Right lobe of liver (tissue), 6 donors: ENCODE data around the gene DZIP1. TPM values are rescaled to one million over a fixed set of nuclear protein-coding genes. Genes with fewer than 3 reads are reported as not detected.
"Not testable (repeated sequence)": the region's sequence is repeated elsewhere in the genome, so short reads cannot be mapped to it uniquely, and the experiment has no call there.

Source experiments
- ATAC-seq, 4 donors: fragments of 200-7000 bp; cut with Tn5 transposase; one replicate each; pipeline ENCODE4 v1.9.1; 2020; ENCODE audit warnings: mild to moderate bottlenecking in 4 of 4, moderate library complexity in 4 of 4
- DNase-seq, 3 donors: peaks; one replicate each; pipeline ENCODE4 v3.0.0-alpha.2; 2020
- H3K27ac ChIP-seq, 3 donors: fragments of 200-600 bp; one replicate each; pipeline ENCODE4 v1.8.0; 2022
- H3K27me3 ChIP-seq, 2 donors: fragments of 200-600 bp; one replicate each; pipeline ENCODE4 v1.8.0; 2022
- H3K36me3 ChIP-seq, 4 donors: fragments of 200-600 bp; sonication (generic) in 1 of 4; one replicate each; pipeline versions ENCODE4 v1.5.1 to v1.8.0; 2017 to 2022; ENCODE audit warnings: control low read depth in 1 of 4
- H3K4me1 ChIP-seq, 4 donors: fragments of 200-600 bp; sonication (generic) in 1 of 4; one replicate each; pipeline versions ENCODE4 v1.5.1 to v1.8.0; 2017 to 2022; ENCODE audit warnings: control low read depth in 1 of 4
- H3K4me3 ChIP-seq, 3 donors: fragments of 200-600 bp; one replicate each; pipeline ENCODE4 v1.8.0; 2022
- H3K9me3 ChIP-seq, 4 donors: fragments of 200-600 bp; sonication (generic) in 1 of 4; one replicate each; pipeline versions ENCODE4 v1.5.1 to v1.8.0; 2017 to 2022; ENCODE audit warnings: control low read depth in 1 of 4
- POLR2A ChIP-seq: fragments of 450-650 bp; IDR thresholded peaks from one replicate; pipeline ENCODE4 v1.6.1; 2017; ENCODE audit warnings: antibody characterized with exemption, mild to moderate bottlenecking
- WGBS: methylation state at CpG from one replicate; pipeline ENCODE4 v1.1.6; 2018; ENCODE audit warnings: low coverage, low lambda C conversion rate; ENCODE audit not compliant: insufficient coverage; ENCODE audit errors: missing lambda C conversion rate; 5-methylcytosine and 5-hydroxymethylcytosine counted together
- intact Hi-C, 2 donors: fragments of 100-400 bp; cut with DNase I; formaldehyde crosslinking; loops; one replicate each; pipeline versions ENCODE4 v1.11.2 to v1.14.1; 2022
- long read RNA-seq: library from polyadenylated mRNA; unstranded; transcript quantifications from one replicate; pipeline ENCODE4 v2.0.0, GENCODE V29; 2019
- total RNA-seq, 6 experiments: library from RNA; depleted of rRNA in 2 of 6; stranded (reverse); fragments of >200 nt in 2 of 6; fragmentation: NEBNext Ultra II Directional in 3 of 6; extraction: Animal tissue kit (Norgen Biotek cat#: 25700) in 3 of 6; gene quantifications; one replicate each; pipeline versions ENCODE4 v1.1.0 to v1.2.4, GENCODE V29; 2016 to 2023
- TF ChIP-seq, protein P1 (sequence below), 4 donors: fragments of 200-600 bp in 3 of 4; fragments of 450-650 bp in 1 of 4; IDR thresholded peaks; one replicate each; pipeline versions ENCODE4 v1.5.1 to v1.8.0; 2016 to 2022; ENCODE audit warnings: antibody characterized with exemption in 4 of 4, mild to moderate bottlenecking in 2 of 4
- donor health status: DM: no; HTN: yes; CAD: no.
- donor health status: DM: no; HTN: no; CAD: no.
- donor health status: DM: no; HTN: no; CAD: no.
- donor health status: DM: no; HTN: yes; CAD: no.
- donor health status: DM: no; HTN: yes; CAD: no.

DZIP1 gene
- total RNA-seq, result 1 to 10 TPM in 2 of 6 experiments, under 1 TPM in 4; 0.59 to 1.5 (median 0.94) TPM
- long read RNA-seq, result 0 reads

DNA sequence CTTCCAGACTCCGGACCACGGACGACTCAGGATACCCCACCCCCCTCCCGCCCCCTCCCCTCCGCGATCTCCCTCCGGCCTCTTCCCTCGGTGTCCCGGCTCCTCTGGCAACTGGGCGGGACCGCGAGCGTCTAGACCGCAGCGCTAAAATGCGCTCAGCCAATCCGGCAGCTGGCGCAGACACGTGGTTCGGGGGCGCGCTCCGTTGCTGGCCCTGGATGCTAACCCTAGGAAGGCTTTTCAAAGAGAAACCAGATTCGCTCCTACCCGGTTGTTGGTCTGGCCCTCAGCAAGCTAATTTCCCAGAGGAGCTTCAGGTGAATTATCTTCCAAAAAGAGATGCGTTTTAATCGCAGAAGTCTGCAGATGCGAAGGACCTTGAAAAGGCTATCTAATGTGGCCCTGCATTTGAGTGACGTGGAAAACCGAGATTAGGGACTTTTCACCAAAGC, at the start of gene DZIP1:
Gene DZIP1, minus strand, starts transcription at position 106 of the 452 bp plus-strand sequence. CDS start 2,677 bp downstream, outside the sequence.
- peaks cover 0 to 3% of the 10 kb centered on the region in 2 donors for H3K27me3 ChIP-seq
- peaks cover 0 to 8% (median 0%) of the 10 kb centered on the region in 4 donors for H3K4me1 ChIP-seq
- no peaks in the 10 kb centered on the region for H3K36me3 ChIP-seq
- peak within 1 kb of the TSS in 1 of 3 donors; percentile 31 for H3K27ac ChIP-seq
- intact Hi-C loops, result no loop called here
- DNase-seq, result peak; percentile 63 to 66 (median 65)
- TF ChIP-seq, protein P1, sequence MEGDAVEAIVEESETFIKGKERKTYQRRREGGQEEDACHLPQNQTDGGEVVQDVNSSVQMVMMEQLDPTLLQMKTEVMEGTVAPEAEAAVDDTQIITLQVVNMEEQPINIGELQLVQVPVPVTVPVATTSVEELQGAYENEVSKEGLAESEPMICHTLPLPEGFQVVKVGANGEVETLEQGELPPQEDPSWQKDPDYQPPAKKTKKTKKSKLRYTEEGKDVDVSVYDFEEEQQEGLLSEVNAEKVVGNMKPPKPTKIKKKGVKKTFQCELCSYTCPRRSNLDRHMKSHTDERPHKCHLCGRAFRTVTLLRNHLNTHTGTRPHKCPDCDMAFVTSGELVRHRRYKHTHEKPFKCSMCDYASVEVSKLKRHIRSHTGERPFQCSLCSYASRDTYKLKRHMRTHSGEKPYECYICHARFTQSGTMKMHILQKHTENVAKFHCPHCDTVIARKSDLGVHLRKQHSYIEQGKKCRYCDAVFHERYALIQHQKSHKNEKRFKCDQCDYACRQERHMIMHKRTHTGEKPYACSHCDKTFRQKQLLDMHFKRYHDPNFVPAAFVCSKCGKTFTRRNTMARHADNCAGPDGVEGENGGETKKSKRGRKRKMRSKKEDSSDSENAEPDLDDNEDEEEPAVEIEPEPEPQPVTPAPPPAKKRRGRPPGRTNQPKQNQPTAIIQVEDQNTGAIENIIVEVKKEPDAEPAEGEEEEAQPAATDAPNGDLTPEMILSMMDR (IDR thresholded peaks at IDR 0.05), result no peak
- TF ChIP-seq POLR2A, result no peak
- WGBS, result 1% methylated on average over 16 of the region's 30 CpGs
- ATAC-seq, result peak; percentile 52 to 80 (median 66)
- no peaks in the 10 kb centered on the region for H3K9me3 ChIP-seq
- peak within 1 kb of the TSS; percentile 35 to 51 (median 44) for H3K4me3 ChIP-seq

GRCh38 chr13:95690986-95691385, 46.5 kb upstream of the DZIP1 start:
- WGBS, result 100% methylated on average over 1 of the region's 28 CpGs
- H3K27me3 ChIP-seq, H3K4me1 ChIP-seq, intact Hi-C loops, H3K27ac ChIP-seq, H3K36me3 ChIP-seq, ATAC-seq, H3K9me3 ChIP-seq, DNase-seq, H3K4me3 ChIP-seq: not testable (repeated sequence)

DNA sequence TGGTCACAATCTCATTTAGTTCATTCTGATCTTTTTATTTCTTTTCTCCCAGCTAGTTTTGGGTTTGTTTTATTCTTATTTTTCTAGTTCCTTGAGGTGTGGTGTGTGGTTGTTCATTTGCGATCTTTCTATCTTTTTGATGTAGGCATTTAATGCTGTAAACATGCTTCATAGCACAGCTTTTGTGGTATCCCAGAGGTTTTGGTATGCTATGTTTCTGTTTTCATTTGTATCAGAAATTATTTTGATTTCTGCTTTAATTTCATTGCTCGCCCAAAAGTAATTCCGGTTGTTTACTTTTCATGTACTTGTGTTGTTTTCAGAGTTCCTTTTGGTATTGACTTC, 45.0 kb upstream of the DZIP1 start:
- DNase-seq, result no peak
- Histone ChIP-seq H3K4me1 (peaks cover 0 to 6% (median 0%) of the 10 kb centered on the region in 4 donors), H3K27me3 (no peaks in the 10 kb centered on the region), H3K36me3 (no peaks in the 10 kb centered on the region), H3K9me3 (no peaks in the 10 kb centered on the region), H3K4me3 (no peak overlapping the region), H3K27ac (no peak overlapping the region)
- WGBS, result 83% methylated on average over 3 of the region's 3 CpGs
- TF ChIP-seq, protein P1 (IDR thresholded peaks at IDR 0.05), result no peak
- no peak for TF ChIP-seq POLR2A
- intact Hi-C loops, result no loop called here
- no peak for ATAC-seq

GRCh38 chr13:95684960-95685359, 40.5 kb upstream of the DZIP1 start:
- ATAC-seq, intact Hi-C loops, H3K27ac ChIP-seq, H3K27me3 ChIP-seq, H3K36me3 ChIP-seq, DNase-seq, H3K4me3 ChIP-seq, H3K9me3 ChIP-seq: not testable (repeated sequence)
- 100% methylated on average over 3 of the region's 5 CpGs for WGBS
- H3K4me1 ChIP-seq, result peaks cover 0 to 19% (median 8%) of the 10 kb centered on the region in 4 donors

DNA sequence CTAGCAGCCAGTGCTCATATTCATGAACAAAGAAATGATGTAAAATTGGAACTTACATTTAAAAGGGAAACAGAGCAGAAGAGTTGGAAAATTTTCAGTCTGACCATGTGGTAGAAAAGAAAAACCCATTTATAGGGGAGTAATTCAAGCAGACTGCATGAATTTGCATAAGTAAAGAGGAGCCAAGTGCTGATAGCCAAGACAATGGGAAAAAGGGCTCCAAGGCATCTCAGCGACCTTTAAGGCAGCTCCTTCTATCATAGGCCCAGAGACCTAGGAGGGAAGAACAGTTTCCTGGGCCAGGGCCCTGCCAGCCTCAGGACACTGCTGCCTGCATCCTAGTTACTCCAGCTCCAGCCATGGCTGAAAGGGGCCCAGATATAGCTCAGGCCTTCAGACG, 39.9 kb upstream of the DZIP1 start:
- H3K27ac ChIP-seq, result no peak overlapping the region
- no peak for TF ChIP-seq POLR2A
- TF ChIP-seq, protein P1 (IDR thresholded peaks at IDR 0.05), result no peak
- no CpG with 5 or more reads among the region's 2 CpGs for WGBS
- ATAC-seq (no peak), DNase-seq (no peak)
- peaks cover 0 to 20% (median 11%) of the 10 kb centered on the region in 4 donors for H3K4me1 ChIP-seq
- H3K4me3 ChIP-seq, result no peak overlapping the region
- intact Hi-C loops, result no loop called here
- H3K9me3 ChIP-seq, result no peaks in the 10 kb centered on the region
- H3K27me3 ChIP-seq, result no peaks in the 10 kb centered on the region
- H3K36me3 ChIP-seq, result no peaks in the 10 kb centered on the region
